SK-N-SH treated with all-trans-retinoic acid at 6 μM for 48 hours (cell line): ENCODE data around the gene FAM234B.

Source experiments
- CREB5 ChIP-seq: fragments of 250-450 bp; sonication (Bioruptor Pico); IDR thresholded peaks from 2 replicates; pipeline ENCODE4 v1.5.1; 2020; ENCODE audit warnings: low read depth, mild to moderate bottlenecking, moderate library complexity
- PATZ1 ChIP-seq: fragments of 250-450 bp; sonication (Bioruptor Pico); IDR thresholded peaks from 2 replicates; pipeline ENCODE4 v1.8.0; 2020; ENCODE audit warnings: mild to moderate bottlenecking, moderate library complexity, borderline replicate concordance
- TSHZ2 ChIP-seq: fragments of 250-450 bp; sonication (Bioruptor Pico); IDR thresholded peaks from 2 replicates; pipeline ENCODE4 v1.5.0; 2020; ENCODE audit warnings: mild to moderate bottlenecking, moderate library complexity

- TF ChIP-seq TSHZ2 (CRISPR knock-in tag) (no peak), PATZ1 (CRISPR knock-in tag) (no peak), CREB5 (CRISPR knock-in tag) (no peak)
These were observed 76.2 kb downstream of the FAM234B start for GRCh38 chr12:13120413-13120812.
